PFSK-1 (cell line): Measurements from ENCODE around the gene SRD5A3.

Source experiments
- FOXP2 ChIP-seq: optimal IDR thresholded peaks from 2 replicates; pipeline ENCODE3; 2011; ENCODE audit warnings: borderline replicate concordance, control low read depth, inconsistent platforms; ENCODE audit not compliant: insufficient read depth; ENCODE audit errors: extremely low read length, extremely low read depth
- POLR2AphosphoS5 ChIP-seq: IDR thresholded peaks from 2 replicates; pipeline ENCODE4 v1.6.1; 2012; ENCODE audit warnings: low read depth, mild to moderate bottlenecking, control low read depth, low read length, moderate library complexity
- REST ChIP-seq, 2 experiments: IDR thresholded peaks; 2 replicates each; pipeline versions ENCODE4 v1.6.1 to v1.8.0; 2011 to 2012; ENCODE audit warnings: low read depth in 2 of 2, low read length in 2 of 2, control low read depth in 1 of 2, inconsistent platforms in 1 of 2, mild to moderate bottlenecking in 1 of 2, moderate library complexity in 1 of 2; ENCODE audit not compliant: insufficient read depth in 1 of 2
- SIN3A ChIP-seq: IDR thresholded peaks from 2 replicates; pipeline ENCODE4 v1.6.1; 2012; ENCODE audit warnings: mild to moderate bottlenecking, low read length, moderate library complexity, borderline replicate concordance; ENCODE audit not compliant: insufficient read depth
- TAF1 ChIP-seq: IDR thresholded peaks from 2 replicates; pipeline ENCODE4 v1.6.1; 2012; ENCODE audit warnings: low read length, control low read depth, borderline replicate concordance; ENCODE audit not compliant: insufficient read depth

Gene SRD5A3

GRCh38 chr4:55380576-55380975, 34.5 kb downstream of the SRD5A3 start:
- TF ChIP-seq REST (IDR thresholded peaks at IDR 0.05; ENCODE audit: insufficient read depth in 1 of 2, low read depth in 2 of 2, low read length in 2 of 2) (no peak), FOXP2 (no peak), TAF1 (no peak), SIN3A (no peak), POLR2AphosphoS5 (no peak)

GRCh38 chr4:55381502-55381901, 35.5 kb downstream of the SRD5A3 start:
- TF ChIP-seq FOXP2 (no peak), REST (IDR thresholded peaks at IDR 0.05; ENCODE audit: insufficient read depth in 1 of 2, low read depth in 2 of 2, low read length in 2 of 2) (no peak), POLR2AphosphoS5 (no peak), SIN3A (no peak), TAF1 (no peak)

GRCh38 chr4:55382488-55383003, 36.5 kb downstream of the SRD5A3 start:
- TF ChIP-seq POLR2AphosphoS5 (no peak), SIN3A (no peak), TAF1 (no peak), FOXP2 (no peak), REST (IDR thresholded peaks at IDR 0.05; ENCODE audit: insufficient read depth in 1 of 2, low read depth in 2 of 2, low read length in 2 of 2) (no peak)

GRCh38 chr4:55385201-55385649, 39.2 kb downstream of the SRD5A3 start:
- TF ChIP-seq TAF1 (no peak), SIN3A (no peak), REST (IDR thresholded peaks at IDR 0.05; ENCODE audit: insufficient read depth in 1 of 2, low read depth in 2 of 2, low read length in 2 of 2) (no peak), FOXP2 (no peak), POLR2AphosphoS5 (no peak)

- TF ChIP-seq REST (IDR thresholded peaks at IDR 0.05; ENCODE audit: insufficient read depth in 1 of 2, low read depth in 2 of 2, low read length in 2 of 2) (no peak), FOXP2 (no peak), TAF1 (no peak), SIN3A (no peak)
Observed at GRCh38 chr4:55386073-55386472, 40.0 kb downstream of the SRD5A3 start.
